Fibroblast of gingiva (primary cell): ENCODE measurements around the gene MYPOP.

Source experiments
- DNase-seq: peaks from one replicate; pipeline ENCODE4 v3.0.0-alpha.2; 2011; ENCODE audit warnings: low read depth

Gene MYPOP, protein sequence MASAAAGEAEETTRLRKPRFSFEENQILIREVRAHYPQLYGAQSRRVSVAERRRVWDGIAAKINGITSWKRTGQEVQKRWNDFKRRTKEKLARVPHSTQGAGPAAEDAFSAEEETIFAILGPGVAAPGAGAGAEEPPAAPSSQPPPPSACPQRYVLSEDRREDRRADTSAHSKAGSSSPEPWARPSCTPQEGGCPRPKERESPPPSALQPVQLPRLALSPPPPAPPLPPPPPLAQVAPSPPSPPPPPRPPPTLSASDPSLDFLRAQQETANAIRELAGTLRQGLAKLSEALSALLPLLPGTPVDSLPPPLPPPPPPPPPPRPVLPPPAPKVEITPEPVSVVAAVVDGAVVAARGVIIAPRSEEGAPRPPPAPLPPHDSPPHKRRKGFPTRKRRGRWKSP

DNA sequence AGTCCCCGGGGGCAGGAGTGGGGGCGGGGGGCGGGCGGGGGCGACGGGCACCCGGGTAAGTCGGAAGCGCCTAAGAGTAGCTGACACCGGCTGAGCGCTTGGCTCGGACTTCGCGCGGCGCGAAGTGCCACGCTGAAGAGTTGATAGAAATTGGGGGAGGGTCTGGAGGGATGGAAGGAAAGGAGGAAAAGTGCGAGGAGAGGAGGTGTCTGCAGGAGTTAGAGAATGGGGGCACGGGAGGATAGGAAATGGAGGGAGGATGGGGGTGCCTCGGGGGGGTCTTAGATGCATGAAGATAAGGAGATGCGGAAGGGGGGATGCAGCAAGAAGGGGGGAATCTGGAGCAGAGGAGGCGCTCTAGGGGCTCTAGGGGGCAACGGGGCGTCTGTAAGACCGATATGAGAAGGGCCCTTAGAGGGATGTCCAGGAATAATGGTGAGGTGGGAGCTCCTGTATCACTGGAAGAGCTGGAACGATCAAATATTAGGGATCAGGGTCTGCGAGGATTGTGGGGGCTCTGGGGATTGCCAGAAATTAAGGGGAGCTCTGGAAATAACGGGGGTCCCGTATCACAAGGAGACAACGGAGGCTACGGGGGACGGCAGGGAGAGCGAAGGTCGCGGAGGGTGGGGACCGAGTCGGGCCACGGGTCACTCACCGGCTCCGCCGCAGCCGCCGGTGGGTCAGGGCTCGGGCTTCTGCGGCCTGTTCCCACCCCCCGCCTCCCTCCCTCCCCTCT, at the start of gene MYPOP:
MYPOP (minus strand) TSS at position 702 of the 739 bp plus-strand sequence. CDS start 840 bp downstream, outside the sequence.
- no peak for DNase-seq

DNA sequence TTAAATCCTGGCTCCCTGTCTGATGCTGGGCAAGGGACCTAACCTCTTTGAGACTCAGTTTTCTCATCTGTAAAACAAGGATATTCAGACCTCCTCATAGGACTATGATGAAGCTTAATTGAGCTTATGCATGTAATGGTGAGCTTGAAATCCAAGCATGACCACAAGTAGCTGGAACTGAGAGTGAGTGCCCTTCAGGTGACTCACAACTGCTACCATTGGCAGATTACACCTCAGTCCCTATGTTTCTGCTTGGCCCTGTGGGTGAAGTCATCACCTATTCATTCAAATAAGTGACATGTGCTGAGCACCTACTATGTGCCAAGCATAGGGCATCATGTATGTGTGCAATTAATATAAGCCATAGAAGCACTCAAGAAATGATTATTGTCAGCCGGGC, 45.5 kb upstream of the MYPOP start:
- no peak for DNase-seq

DNA sequence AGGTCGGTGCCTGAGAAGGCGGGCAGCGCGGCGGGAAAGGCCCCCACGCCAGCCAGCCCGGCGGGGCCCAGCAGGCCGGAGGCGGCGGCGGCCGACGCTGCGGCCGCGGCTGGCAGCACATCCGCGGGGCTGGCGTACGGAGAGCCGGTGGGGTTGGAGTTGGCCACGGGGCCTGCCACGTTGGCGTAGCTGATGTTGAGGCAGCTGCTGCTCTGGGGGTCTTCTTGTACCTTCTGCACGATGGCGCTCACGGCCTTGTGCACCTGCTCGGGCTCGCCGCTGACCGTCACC, 38.0 kb upstream of the MYPOP start:
- DNase-seq = no peak

DNA sequence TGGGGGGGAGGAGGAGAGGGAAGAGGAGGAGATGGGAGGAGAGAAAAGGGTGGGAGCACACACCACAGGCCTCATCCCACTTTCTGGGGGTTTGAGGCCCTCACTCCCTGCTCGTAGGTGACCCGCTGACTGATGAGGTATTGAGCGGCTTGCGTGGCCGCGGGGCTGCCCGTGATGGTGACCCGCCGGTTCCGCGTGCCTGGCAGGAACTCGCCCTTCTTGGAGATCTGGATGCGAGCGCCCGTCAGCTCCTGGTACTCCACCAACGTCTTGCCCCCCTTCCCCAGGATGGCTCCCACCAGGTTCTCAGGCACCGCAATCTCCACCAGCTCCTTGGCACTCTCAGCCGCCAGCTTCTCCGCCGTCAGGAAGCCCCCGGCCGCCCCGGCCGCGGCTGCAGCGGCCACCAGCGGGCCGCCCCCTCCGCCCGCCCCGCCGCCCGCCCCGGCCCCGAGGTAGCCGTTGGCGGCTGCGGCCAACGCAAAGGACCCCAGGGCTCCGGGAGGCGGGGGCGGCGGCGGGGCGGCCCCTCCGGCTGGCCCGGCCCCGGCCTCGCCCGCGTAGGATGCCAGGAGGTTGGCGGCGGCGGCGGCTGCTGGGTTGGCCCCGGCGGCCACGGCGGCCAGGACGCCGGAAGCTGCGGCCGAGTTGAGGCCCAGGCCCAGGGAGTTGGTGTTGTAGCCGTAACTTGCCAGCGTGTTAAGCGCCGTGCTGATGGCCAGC, 37.5 kb upstream of the MYPOP start:
- DNase-seq = no peak

DNA sequence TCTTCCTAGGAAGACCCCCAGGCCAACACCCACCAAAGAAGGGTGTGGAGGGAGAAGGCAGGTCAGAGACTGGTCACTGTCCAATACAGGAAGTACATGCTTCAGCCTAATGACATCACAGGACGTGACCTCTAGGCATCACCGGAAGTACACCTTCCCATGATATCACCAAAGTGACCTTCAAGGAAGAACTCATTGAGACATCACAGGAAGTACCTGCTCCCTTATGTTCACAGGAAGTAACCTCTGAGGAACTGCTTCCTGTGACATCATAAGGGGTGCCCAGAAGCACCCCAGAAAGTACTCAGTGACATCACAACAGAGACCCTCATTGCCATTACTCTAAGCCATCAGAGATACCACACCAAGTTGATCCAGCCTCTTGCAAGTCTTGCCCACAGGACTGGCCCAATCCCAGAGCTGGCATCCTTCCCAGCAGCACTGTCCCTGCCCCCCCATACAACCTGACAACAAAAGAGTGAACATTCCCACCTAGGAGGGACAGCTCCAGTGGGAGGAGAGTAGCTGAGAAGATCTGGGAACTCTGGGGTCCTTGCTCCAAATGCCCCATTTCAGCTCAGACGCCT, 36.4 kb upstream of the MYPOP start:
- DNase-seq = no peak

DNA sequence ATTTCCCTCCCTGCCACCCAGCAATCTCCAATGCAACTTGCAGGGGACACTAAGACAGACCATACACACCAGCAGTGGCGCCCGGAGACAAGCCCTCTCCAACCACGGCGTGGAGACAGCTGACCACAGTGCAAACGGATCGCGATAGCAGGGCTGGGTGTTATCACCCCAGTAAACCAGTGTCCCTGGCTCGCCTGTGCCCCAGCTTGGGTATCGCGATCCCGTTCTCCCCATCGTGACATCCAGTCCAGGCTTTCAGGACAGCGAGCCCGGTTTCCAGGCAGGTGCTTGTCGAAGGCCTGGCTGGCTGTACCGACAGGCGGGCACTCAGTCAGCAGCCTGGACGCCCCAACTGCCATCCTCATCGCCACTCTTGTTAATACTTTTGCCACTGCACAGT, 32.9 kb upstream of the MYPOP start:
- DNase-seq = no peak

DNA sequence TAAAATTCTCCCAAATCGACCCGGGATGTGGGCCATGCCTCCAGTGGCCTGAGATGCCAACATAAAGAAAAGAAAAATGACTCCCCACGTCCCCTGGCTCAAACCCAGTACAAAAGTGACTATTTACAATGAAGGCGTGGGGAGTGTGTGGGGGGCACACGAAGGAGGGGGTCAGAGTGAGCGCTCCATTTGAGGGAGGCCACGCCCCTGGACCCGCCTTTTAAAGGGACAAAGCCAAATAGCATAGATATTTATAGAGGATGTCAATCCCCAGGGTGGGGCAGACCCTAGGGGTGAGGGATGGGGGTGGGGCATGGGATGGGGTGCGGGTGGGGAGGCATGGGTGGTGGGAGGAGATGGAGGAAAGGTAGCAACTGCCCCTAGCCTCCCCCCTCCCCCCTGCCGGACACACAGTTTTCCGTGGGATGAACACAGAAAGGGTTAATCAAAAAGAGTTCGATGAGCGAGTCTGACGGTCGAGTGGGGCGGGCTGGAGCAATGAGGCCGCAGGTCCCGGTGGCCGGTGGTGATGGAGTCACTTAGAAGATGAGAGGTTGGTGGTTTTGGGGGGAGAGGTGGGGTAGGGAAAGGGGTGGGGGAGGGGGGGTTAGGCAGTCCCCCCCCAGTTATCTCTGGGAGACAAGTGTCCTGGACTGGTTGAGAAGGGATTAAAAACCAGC, 32.3 kb upstream of the MYPOP start:
- no peak for DNase-seq

DNA sequence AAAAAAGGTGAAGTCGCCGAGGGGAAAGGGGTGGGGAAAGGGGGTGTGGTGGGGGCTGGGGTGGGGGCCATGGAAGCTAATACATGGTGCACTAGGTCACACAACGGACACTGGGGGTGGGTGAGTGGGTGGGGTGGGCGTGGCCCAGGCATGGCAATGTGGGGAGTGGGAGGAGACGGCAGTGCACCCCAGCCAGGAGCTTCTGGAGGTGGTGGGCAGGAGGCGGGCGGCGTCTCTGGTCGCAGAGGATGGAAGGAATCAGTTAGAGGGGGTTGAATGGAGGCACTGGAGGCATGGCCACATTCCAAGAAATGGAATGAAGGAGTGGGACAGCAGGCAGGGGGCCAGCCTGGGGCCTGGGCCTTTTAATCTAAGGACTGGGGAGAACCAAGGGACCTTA, 31.3 kb upstream of the MYPOP start:
- no peak for DNase-seq

DNA sequence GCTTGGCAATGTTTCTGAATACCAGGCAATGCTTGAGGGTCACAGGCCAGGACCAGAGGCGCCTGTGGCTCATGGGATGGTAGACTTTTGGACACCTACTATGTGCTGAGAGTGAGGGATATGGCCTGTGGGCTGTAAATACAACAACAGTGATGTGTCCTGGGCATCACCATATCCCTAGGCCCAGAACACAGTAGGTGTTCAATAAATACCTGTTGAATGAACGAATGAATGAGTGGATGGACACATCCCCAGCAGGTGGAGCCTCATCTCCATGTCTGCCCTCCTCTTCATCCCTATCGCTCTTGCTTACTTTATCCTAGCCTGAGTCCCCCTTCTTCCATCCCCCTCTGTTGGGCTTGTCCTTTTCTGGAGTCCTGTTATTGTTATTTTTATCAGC, 28.6 kb upstream of the MYPOP start:
- no peak for DNase-seq

DNA sequence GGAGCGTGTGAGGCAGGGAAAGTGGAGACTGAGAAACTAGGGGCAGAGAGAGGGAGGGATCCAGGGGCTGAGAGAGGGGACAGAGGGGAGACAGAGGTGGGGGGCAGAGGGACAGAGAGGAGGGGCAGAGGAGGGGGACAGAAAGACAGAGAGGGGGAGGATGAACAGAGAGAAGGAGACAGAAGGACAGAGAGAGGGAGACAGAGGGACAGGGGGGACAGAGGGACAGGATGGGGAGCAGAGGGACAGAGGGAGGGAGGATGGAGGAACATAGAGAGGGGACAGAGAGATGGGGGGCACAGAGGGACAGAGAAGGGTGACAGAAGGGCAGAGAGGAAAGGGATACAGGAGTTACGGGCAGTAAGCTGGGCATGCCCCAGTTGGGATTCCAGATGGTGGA, 26.8 kb upstream of the MYPOP start:
- no peak for DNase-seq

DNA sequence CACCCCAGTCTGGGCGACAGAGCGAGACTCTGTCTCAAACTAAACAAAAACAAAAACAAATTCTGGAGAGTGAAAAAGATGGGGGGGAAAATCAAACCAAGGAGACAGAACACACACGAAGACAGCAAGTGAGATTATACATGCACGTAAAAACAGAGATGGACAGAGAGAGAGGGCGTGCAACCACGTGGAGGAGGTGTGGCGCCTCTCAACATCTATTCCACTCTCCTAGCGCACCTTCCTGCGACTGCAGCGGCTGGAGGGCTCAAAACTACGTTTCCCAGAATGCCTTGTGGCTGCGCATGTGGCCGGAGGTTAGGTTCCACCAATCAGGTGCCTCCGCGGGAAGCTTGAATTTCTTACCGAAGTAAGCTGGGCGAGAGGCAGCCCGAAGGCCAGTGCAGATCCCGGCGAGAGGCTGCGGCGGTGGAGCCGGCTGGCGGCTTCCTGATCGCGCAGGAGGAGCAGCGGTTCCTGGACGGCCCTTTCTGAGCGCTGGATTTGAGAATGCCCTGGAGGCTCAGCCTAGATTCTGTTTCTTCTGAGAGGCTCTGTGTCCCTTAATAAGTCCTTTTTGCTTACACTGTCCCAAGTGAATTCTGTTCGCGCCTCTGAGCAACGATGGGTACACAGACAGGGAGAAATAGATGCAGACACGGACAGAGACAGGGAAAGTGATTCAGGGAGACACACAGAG, 25.3 kb upstream of the MYPOP start:
- DNase-seq = peak; percentile 76

DNA sequence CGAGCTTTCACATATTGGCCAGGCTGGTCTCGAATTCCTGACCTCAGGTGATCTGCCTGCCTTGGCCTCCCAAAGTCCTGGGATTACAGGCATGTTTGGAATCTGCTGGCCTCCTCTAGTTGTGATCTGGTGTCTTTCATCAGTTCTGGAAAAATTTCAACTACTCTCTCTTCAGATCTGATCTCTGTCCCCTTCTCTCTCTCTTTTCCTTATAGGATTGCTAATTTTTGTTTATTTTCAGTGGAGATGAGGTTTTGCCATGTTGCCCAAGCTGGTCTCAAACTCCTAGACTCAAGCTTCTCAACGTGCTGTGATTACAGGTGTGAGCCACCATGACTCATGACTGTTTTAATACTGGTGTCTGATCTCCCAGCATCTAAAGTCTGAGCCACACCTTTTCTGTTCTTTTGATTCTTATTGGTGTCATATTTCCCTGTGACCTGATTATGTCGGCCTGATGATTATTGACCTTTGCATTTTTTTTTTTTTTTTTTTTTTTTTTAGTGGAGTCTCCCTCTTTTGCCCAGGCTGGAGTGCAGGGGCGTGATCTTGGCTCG, 22.6 kb upstream of the MYPOP start:
- no peak for DNase-seq

DNA sequence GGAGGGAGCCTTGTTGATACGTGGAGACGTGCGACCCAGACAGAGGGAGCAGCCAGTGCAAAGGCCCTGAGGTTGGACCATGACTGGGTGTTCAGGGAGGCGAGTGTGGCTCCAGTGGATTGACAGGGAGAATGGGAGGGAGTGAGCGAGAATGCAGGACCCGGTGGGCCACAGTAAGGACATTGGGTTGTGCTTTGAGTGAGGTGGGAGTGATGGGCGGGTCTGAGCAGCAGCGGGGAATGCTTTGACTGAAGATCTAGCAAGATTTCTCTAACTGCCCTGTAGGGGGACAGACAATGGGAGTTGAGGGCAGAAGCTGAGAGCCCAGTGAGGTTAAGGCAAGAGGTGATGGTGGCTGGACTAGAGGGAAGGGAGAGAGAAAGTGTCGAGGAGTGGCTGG, 19.9 kb upstream of the MYPOP start:
- no peak for DNase-seq

DNA sequence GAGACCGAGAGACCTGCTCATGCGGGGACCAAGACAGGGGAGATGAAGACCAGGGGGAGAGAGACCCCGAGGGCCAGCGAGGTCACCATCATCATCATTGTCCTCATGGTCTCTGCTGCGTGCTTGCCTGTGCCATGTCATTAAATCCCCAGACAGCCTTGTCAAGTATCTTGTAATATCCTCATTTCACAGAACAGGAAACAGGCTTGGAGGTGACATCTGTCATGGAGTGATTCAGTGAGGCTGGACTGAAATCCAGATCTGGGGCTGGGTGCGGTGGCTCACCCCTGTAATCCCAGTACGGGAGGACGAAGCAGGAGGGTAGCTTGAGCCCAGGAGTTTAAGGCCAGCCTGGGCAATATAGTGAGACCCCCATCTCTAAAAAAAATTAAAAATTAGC, 18.0 kb upstream of the MYPOP start:
- DNase-seq = no peak

DNA sequence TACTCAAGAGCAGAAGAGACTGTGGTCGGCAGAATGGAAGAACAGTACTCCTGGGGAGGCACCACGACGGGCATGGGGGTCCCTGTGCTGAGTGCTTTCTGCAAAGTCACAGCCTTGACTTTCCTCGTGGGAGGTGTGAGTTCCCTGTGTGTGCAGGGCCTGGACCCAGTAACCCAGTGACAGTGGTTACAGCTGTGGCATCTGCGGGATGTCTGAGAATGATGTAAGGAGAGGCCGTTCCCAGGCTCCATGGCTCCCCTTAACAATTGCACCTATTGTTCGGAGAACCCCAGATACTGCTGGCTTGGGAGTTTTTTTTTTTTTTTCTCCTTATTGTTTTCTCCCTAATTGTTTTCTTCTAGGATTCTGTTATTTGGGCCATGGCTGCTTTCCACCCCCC, 17.3 kb upstream of the MYPOP start:
- DNase-seq = no peak

DNA sequence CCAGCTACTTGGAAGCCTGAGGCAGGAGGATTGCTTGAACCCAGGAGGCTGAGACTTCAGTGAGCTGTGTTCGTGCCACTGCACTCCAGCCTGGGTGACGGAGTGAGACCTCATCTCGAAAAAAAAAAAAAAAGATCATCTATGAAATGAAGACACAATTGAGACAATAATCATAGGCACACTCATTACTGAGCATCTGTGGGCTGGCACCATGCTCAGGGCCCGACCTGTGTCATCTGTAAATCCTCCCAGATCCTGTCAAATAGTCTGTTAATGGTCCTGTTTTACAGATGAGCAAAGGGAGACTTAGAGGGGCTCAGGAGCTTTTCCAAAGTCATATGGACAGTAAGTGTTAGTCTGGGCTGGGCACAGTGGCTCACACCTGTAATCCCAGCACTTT, 16.3 kb upstream of the MYPOP start:
- DNase-seq = no peak

DNA sequence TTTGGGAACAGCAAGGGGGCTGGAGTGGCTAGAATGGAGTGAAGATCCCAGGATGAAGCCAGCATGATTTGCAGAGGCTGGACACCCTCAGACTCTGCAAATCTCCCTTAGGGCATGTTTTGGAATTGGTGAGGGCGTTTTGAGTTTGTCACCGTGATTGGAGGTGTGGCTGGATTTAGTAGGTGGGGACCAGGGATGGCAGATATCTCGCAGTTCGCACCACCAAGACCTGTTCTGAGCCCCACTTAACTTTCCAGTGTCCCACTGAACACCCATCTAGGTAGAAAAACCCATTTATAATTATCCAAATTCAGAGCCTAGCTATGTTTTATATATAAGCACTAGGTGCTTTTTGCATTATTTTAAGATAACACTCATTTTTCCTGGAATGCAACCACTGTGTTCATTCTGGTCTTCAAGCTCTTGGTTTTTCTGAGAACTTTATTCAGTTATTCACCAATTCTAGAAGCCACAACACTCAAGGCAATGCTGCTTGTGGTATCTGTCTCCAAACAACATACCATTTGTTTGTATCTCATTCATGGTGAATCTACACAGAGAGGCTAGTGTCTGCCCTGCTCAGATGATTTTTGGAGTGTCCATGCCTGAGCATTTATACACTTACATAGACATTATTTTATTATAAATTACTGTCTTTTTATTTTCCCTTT, 15.1 kb upstream of the MYPOP start:
- DNase-seq = no peak

DNA sequence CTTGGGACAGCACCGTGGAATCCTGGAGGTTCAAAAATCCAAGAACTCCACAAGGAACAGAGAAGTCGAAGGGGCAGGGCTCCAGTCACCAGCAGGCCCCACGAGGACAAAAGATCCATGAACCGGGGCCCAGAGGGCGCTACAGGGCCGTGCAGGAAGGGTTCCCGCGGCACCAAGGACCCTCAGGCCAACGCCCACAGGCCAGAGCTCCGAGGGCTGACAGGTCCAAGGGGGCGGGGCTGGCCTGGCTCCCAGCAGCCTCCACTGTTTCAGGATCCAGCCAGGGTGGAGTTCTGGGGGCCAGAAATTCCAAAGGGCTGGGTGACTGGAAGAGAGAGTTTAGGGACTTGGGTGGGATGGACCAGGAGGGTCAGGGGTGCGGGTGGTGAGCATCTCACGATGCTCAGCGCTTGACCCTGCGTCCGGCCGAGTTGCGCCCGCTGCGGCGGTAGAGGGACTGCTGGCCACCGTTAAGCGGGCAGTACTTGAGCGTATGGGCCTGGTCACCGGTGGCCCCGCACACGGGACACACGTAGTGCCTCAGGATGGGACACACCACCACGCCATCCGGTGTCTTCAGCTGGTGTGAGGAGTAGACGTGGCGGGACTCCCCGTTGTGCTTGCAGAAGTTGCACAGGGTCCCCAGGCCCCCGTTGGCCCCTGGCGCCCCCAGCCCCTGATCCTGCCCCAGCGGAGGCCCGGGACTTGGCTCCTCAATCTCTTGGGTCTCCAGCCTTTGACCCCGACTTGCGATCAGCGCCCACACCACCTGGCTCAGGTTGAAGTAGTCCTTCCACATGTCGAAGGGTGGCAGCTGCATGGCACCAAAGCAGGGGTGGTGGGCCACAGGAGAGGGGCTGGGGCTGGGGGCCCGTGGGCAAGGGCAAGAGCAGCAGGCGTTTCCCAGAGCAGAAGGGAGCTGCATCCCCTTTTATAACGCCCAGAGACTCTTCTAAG, 11.7 kb upstream of the MYPOP start, which contains the start of gene NANOS2:
NANOS2 (minus strand) TSS at position 905 of the 957 bp plus-strand sequence; CDS start at position 820, 85 bp downstream.
- DNase-seq = no peak

DNA sequence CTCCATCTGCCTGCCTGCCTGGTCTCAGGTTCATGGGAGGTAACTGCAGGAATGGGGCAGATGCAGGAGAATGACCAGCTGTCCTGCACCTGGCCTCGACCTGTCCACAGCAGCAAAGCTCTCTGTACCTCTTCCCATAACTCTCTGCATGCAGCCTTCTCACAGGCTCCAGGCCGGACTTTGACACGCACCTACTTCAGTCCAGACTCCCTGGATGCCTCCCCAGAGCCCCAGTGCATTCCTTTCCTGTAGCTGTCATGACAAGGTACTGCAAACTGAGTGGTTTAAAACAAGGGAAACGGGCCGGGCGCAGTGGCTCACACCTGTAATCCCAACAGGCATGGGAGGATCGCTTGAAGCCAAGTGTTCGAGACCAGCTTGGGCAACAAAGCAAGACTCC, 8.9 kb upstream of the MYPOP start:
- no peak for DNase-seq
